H9 (cell line): ENCODE data around the gene PDE7B. TPM values are rescaled to one million over a fixed set of nuclear protein-coding genes. Genes with fewer than 3 reads are reported as not detected.

Source experiments
- DNase-seq: peaks from one replicate; pipeline ENCODE4 v3.0.0-alpha.2; 2017
- H2AFZ ChIP-seq: one replicate; pipeline ENCODE4 v1.6.1; 2013; ENCODE audit warnings: mild to moderate bottlenecking, low read length, control low read depth, moderate library complexity
- H2AK5ac ChIP-seq: 2 replicates; pipeline ENCODE4 v1.6.1; 2013; ENCODE audit warnings: low read length, control low read depth, mixed read lengths; ENCODE audit not compliant: insufficient read length
- H2BK120ac ChIP-seq: one replicate; pipeline ENCODE4 v1.6.1; 2013; ENCODE audit warnings: low read depth, mild to moderate bottlenecking, low read length, control low read depth, inconsistent platforms; ENCODE audit not compliant: poor library complexity, severe bottlenecking
- H2BK12ac ChIP-seq: 2 replicates; pipeline ENCODE4 v1.6.1; 2013; ENCODE audit warnings: low read length, control low read depth, mixed read lengths, low read depth; ENCODE audit not compliant: insufficient read length
- H2BK15ac ChIP-seq: 2 replicates; pipeline ENCODE4 v1.6.1; 2013; ENCODE audit warnings: low read depth, low read length, control low read depth
- H2BK20ac ChIP-seq: one replicate; pipeline ENCODE4 v1.6.1; 2013; ENCODE audit warnings: low read depth, mild to moderate bottlenecking, low read length, control low read depth, inconsistent platforms; ENCODE audit not compliant: poor library complexity, severe bottlenecking
- H2BK5ac ChIP-seq: 2 replicates; pipeline ENCODE4 v1.6.1; 2013; ENCODE audit warnings: low read length, control low read depth, mixed read lengths; ENCODE audit not compliant: insufficient read length
- H3K14ac ChIP-seq: 2 replicates; pipeline ENCODE4 v1.6.1; 2013; ENCODE audit warnings: low read length, control low read depth; ENCODE audit not compliant: insufficient read depth
- H3K18ac ChIP-seq: 2 replicates; pipeline ENCODE4 v1.6.1; 2013; ENCODE audit warnings: low read depth, mild to moderate bottlenecking, mixed read lengths, low read length, control low read depth; ENCODE audit not compliant: insufficient read length
- H3K23ac ChIP-seq: 2 replicates; pipeline ENCODE4 v1.6.1; 2013; ENCODE audit warnings: low read length, control low read depth, mixed read lengths, low read depth; ENCODE audit not compliant: insufficient read length
- H3K23me2 ChIP-seq: 2 replicates; pipeline ENCODE4 v1.6.1; 2013; ENCODE audit warnings: low read depth, mild to moderate bottlenecking, mixed read lengths, low read length, control low read depth; ENCODE audit not compliant: insufficient read length, poor library complexity, severe bottlenecking
- H3K27ac ChIP-seq: 2 replicates; pipeline ENCODE4 v1.5.1; 2013; ENCODE audit warnings: low read length, control low read depth, mixed read lengths, low read depth; ENCODE audit not compliant: insufficient read length
- H3K27me3 ChIP-seq: 2 replicates; pipeline ENCODE4 v1.6.1; 2013; ENCODE audit warnings: low read length, control low read depth, inconsistent platforms; ENCODE audit not compliant: insufficient read depth
- H3K4ac ChIP-seq: 2 replicates; pipeline ENCODE4 v1.6.1; 2013; ENCODE audit warnings: low read depth, mild to moderate bottlenecking, control low read depth, inconsistent platforms, low read length, moderate library complexity
- H3K4me1 ChIP-seq: 2 replicates; pipeline ENCODE4 v1.6.1; 2013; ENCODE audit warnings: low read length, control low read depth, inconsistent platforms; ENCODE audit not compliant: insufficient read depth
- H3K4me2 ChIP-seq: 2 replicates; pipeline ENCODE4 v1.6.1; 2013; ENCODE audit warnings: low read length, control low read depth, mixed read lengths; ENCODE audit not compliant: insufficient read length, insufficient read depth
- H3K56ac ChIP-seq: 2 replicates; pipeline ENCODE4 v1.6.1; 2013; ENCODE audit warnings: low read depth, mild to moderate bottlenecking, mixed read lengths, low read length, control low read depth; ENCODE audit not compliant: insufficient read length
- H3K79me1 ChIP-seq: 2 replicates; pipeline ENCODE4 v1.6.1; 2013; ENCODE audit warnings: low read depth, mild to moderate bottlenecking, moderate library complexity, low read length, control low read depth, inconsistent platforms; ENCODE audit not compliant: insufficient read depth, poor library complexity, severe bottlenecking
- H3K79me2 ChIP-seq: 2 replicates; pipeline ENCODE4 v1.6.1; 2013; ENCODE audit warnings: low read length, control low read depth, inconsistent platforms; ENCODE audit not compliant: insufficient read depth
- H3K9ac ChIP-seq: 2 replicates; pipeline ENCODE4 v1.6.1; 2013; ENCODE audit warnings: low read length, control low read depth, mixed read lengths; ENCODE audit not compliant: insufficient read length; ENCODE audit errors: extremely low read depth
- H3K9me3 ChIP-seq: one replicate; pipeline ENCODE4 v1.6.1; 2013; ENCODE audit warnings: low read depth, low read length, inconsistent platforms; ENCODE audit not compliant: control insufficient read depth
- H3T11ph ChIP-seq: one replicate; pipeline ENCODE4 v1.6.1; 2013; ENCODE audit warnings: mild to moderate bottlenecking, low read length, control low read depth, inconsistent platforms
- H4K20me1 ChIP-seq: one replicate; pipeline ENCODE4 v1.6.1; 2013; ENCODE audit not compliant: control insufficient read depth, insufficient read length, insufficient read depth
- H4K5ac ChIP-seq: 2 replicates; pipeline ENCODE4 v1.6.1; 2013; ENCODE audit warnings: low read depth, mild to moderate bottlenecking, mixed read lengths, low read length, control low read depth; ENCODE audit not compliant: insufficient read length
- H4K8ac ChIP-seq: replicated peaks from 2 replicates; pipeline ENCODE4 v1.6.1; 2013; ENCODE audit warnings: low read length, control low read depth, mixed read lengths, low read depth; ENCODE audit not compliant: insufficient read length
- H4K91ac ChIP-seq: 2 replicates; pipeline ENCODE4 v1.6.1; 2013; ENCODE audit warnings: low read depth, mild to moderate bottlenecking, moderate library complexity, mixed read lengths, low read length, control low read depth; ENCODE audit not compliant: insufficient read length
- H3K27ac Mint-ChIP-seq, 3 experiments: 2 replicates in 2 of 3; 3 replicates in 1 of 3; pipeline ENCODE4 v1.8.0; 2020 to 2021; ENCODE audit warnings: mixed read lengths in 3 of 3, mild to moderate bottlenecking in 1 of 3, moderate library complexity in 1 of 3
- H3K27me3 Mint-ChIP-seq: 2 replicates; pipeline ENCODE4 v1.8.0; 2021; ENCODE audit warnings: low read depth, mild to moderate bottlenecking, moderate library complexity, mixed read lengths
- H3K36me3 Mint-ChIP-seq, 3 experiments: 2 replicates in 2 of 3; 3 replicates in 1 of 3; pipeline ENCODE4 v1.8.0; 2020 to 2021; ENCODE audit warnings: low read depth in 3 of 3, mixed read lengths in 3 of 3; ENCODE audit not compliant: insufficient read depth in 1 of 3
- H3K4me1 Mint-ChIP-seq, 2 experiments: 2 replicates each; pipeline ENCODE4 v1.8.0; 2020; ENCODE audit warnings: mixed read lengths in 2 of 2
- H3K4me3 Mint-ChIP-seq, 2 experiments: 2 replicates in 1 of 2; 3 replicates in 1 of 2; pipeline ENCODE4 v1.8.0; 2020 to 2021; ENCODE audit warnings: mild to moderate bottlenecking in 2 of 2, mixed read lengths in 2 of 2, moderate library complexity in 1 of 2
- H3K9me3 Mint-ChIP-seq, 2 experiments: 2 replicates in 1 of 2; 3 replicates in 1 of 2; pipeline ENCODE4 v1.8.0; 2020; ENCODE audit warnings: mild to moderate bottlenecking in 2 of 2, mixed read lengths in 2 of 2, moderate library complexity in 1 of 2
- WGBS: extraction: QIAGEN DNeasy Blood & Tissue Kit; methylation state at CpG from one replicate; pipeline ENCODE4 v1.1.7; 2013; ENCODE audit warnings: missing lambda C conversion rate, low lambda C conversion rate, mixed read lengths; ENCODE audit not compliant: insufficient read length; ENCODE audit errors: extremely low coverage; 5-methylcytosine and 5-hydroxymethylcytosine counted together
- total RNA-seq: library from RNA; stranded (reverse); gene quantifications from 2 replicates; pipeline ENCODE4 v1.2.1, GENCODE V29; 2021
- TF ChIP-seq, protein P1 (sequence below): fragments of 200-600 bp; sonication (generic); conservative IDR thresholded peaks from 3 replicates; pipeline ENCODE4 v1.8.0; 2021; ENCODE audit warnings: antibody characterized with exemption, mild to moderate bottlenecking

Gene PDE7B
- total RNA-seq, 1 experiment from 2014 or later: not detected

DNA sequence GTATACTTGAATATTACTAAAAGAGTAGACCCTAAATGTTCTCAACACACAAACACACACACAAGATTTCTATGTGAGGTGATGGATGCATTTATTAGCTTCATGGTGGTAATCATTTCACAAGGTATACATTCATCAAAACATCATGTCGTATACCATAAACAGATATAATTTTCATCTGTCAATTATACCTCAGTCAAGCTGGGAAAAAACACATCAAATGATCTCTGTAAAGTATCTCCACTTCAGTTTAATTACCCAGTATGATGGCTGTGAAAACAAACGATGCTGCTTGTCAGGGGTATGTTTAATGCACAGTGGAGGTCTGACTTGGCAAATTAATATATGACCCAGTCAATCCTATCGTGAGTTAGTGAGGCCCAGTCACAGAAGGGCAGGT, 241.4 kb downstream of the PDE7B start:
- TF ChIP-seq, protein P1, sequence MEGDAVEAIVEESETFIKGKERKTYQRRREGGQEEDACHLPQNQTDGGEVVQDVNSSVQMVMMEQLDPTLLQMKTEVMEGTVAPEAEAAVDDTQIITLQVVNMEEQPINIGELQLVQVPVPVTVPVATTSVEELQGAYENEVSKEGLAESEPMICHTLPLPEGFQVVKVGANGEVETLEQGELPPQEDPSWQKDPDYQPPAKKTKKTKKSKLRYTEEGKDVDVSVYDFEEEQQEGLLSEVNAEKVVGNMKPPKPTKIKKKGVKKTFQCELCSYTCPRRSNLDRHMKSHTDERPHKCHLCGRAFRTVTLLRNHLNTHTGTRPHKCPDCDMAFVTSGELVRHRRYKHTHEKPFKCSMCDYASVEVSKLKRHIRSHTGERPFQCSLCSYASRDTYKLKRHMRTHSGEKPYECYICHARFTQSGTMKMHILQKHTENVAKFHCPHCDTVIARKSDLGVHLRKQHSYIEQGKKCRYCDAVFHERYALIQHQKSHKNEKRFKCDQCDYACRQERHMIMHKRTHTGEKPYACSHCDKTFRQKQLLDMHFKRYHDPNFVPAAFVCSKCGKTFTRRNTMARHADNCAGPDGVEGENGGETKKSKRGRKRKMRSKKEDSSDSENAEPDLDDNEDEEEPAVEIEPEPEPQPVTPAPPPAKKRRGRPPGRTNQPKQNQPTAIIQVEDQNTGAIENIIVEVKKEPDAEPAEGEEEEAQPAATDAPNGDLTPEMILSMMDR: no peak

More for the DNA sequence above, 241.4 kb downstream of the PDE7B start:
- Histone ChIP-seq H2AK5ac (no peak overlapping the region), H3K4me2 (no peak overlapping the region), H3T11ph (no peak overlapping the region), H4K5ac (no peak overlapping the region), H2BK15ac (no peak overlapping the region), H3K23me2 (no peaks in the 10 kb centered on the region), H2BK20ac (no peak overlapping the region), H3K4me1 (no peaks in the 10 kb centered on the region), H3K9me3 (no peaks in the 10 kb centered on the region), H4K8ac (no peak overlapping the region), H4K20me1 (no peaks in the 10 kb centered on the region), H3K14ac (no peak overlapping the region), H2BK5ac (no peak overlapping the region), H3K23ac (no peak overlapping the region), H2AFZ (no peak overlapping the region), H3K79me1 (no peaks in the 10 kb centered on the region), H4K91ac (no peak overlapping the region), H3K4ac (no peak overlapping the region), H3K56ac (no peak overlapping the region), H3K27me3 (peaks cover 4% of the 10 kb centered on the region; the same call in 1 of the 2 replicates), H3K18ac (no peak overlapping the region), H2BK120ac (no peak overlapping the region), H3K9ac (no peak overlapping the region), H3K27ac (no peak overlapping the region), H3K79me2 (no peaks in the 10 kb centered on the region; the same call in 1 of the 2 replicates), H2BK12ac (no peak overlapping the region)
- WGBS: no CpG with 5 or more reads among the region's 3 CpGs
- peaks cover 4% of the 10 kb centered on the region for H3K27me3 Mint-ChIP-seq
- H3K4me1 Mint-ChIP-seq: no peaks in the 10 kb centered on the region
- no peak overlapping the region for H3K4me3 Mint-ChIP-seq
- no peak overlapping the region for H3K27ac Mint-ChIP-seq
- peaks cover 0 to 4% (median 0%) of the 10 kb centered on the region in 3 experiments; a peak in 4 of 7 replicates for H3K36me3 Mint-ChIP-seq
- no peak for DNase-seq
- H3K9me3 Mint-ChIP-seq: peaks cover 3 to 5% of the 10 kb centered on the region in 2 experiments; a peak in 3 of 5 replicates
